CD4-positive, alpha-beta T cell treated with Interleukin-10 for 1 hour (primary cell): Measurements from ENCODE around the gene KRT84.
A peak's percentile ranks its signal among the peaks of the same experiment; 100 is the strongest.

Source experiments
- DNase-seq: peaks from one replicate; pipeline ENCODE4 v3.0.0-alpha.2; 2020

The KRT84 gene

DNA sequence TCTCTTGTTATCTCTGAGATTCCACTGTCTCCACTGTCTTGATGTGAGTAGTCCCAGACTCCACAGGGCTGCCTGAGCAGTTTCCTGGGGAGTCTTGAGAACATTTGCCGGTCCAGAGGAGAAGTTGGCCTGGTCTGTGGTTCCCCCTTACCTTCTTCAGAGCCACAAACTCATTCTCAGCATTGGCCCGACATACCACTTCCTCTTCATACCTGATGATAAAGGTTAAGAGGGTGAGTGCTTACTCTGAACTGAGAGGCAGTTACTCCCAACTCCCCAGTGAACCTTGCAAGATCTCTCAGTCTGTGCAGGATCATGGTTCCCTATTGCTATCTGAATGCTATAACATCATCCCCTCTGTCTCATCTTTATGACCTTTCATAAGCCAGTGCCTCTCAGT is 2.6 kb downstream of the KRT84 start:
- no peak for DNase-seq

DNA sequence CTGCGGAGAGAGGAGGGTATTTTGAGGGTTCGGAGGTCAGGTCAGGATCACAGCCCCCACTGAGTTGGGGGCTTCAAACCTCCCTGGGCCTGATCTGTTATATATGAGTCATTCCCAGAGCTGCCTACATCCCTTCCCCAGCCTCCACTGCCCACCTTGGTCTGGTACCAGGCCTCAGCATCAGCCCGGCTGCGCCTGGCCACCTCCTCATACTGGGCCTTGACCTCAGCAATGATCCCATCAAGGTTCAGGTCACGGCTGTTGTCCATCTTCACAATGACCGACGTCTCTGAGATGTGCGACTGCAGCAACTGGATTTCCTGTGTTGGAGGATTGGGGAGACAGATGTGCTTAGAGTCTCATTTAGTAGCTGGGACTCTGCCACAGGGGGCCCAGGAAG is 4.2 kb downstream of the KRT84 start:
- no peak for DNase-seq

GRCh38 chr12:52380271-52380694 is 5.2 kb downstream of the KRT84 start:
- DNase-seq: no peak

DNA sequence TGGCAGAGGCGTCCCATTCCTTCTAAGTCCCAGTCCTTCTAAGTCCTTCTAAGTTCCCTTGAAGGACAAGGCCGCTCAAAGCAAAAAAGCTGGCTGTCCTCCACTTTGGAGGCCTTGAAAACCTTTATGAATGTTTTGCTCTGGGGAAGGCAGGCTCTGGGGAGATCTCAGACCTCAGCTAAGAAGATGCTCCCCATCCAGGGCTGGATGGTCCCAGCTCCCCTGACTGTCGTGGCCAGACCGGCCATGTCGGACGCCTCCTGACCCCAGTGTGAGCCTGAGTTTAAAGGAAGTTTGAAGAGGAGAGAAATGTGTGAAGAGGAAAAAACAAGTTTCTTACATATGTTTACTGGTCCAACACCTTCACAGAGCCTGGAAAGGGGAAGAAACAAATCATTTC is 5.9 kb downstream of the KRT84 start:
- no peak for DNase-seq

- no peak for DNase-seq
Measured at GRCh38 chr12:52378091-52378490, 7.4 kb downstream of the KRT84 start.

- no peak for DNase-seq
Measured at GRCh38 chr12:52377266-52377665, 8.2 kb downstream of the KRT84 start.

GRCh38 chr12:52372216-52373154 is 13.0 kb downstream of the KRT84 start:
- DNase-seq: peak; percentile 50

- no peak for DNase-seq
Measured at GRCh38 chr12:52371716-52372115, 13.7 kb downstream of the KRT84 start.

DNA sequence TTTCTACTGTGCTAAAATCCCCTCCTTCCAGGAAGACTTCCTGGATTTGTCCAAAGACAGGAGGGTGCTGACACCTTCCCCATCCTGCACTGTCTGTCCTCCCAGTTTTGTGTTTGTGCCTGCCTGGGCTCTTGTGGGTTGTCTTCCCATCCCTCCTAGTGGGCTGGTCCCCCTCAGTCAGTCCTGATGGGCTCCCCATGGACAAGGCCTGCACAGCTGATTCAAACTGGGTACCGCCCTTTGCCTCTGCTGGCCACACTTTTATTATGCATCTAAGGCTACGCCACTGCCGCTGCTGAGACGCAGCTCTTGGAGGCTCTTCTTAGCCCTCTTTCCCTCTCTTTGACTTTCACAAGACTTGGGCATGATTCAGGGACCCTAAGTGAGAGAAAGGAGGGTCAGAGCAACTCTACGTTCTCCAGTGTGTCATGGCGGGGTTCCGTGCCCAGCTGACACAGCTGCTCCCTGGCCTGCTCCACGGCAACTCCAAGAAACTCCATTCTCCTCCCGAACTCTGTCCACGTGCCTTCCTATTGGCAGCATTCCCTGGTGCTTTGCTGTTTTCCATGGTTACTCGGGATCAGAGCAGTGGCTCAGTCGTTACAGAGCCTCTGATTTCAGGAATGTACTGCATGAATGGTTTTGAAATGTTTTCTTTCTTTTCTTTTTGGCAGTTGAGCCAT is 14.4 kb downstream of the KRT84 start:
- DNase-seq: no peak

DNA sequence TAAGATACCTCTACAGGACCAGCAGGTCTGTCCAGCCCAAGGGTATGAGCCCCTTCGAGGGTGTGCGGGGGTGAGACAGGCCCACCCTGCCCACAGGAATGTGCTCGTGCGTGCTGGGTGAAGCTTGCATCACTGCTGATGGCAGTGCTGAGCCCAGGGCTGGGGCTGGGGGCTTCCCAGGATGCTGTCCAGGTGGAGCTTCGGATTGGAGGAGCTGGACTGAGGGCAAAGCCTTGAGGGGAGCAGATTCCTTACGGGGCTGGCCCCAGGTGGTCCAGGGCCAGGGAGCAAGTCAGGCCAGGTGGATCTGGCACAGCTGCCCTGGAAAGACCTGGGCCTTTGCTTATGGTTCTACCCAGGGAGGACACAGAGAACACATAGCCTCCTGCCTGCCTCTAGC is 15.6 kb downstream of the KRT84 start:
- no peak for DNase-seq

- no peak for DNase-seq
Measured at GRCh38 chr12:52369211-52369610, 16.2 kb downstream of the KRT84 start.

DNA sequence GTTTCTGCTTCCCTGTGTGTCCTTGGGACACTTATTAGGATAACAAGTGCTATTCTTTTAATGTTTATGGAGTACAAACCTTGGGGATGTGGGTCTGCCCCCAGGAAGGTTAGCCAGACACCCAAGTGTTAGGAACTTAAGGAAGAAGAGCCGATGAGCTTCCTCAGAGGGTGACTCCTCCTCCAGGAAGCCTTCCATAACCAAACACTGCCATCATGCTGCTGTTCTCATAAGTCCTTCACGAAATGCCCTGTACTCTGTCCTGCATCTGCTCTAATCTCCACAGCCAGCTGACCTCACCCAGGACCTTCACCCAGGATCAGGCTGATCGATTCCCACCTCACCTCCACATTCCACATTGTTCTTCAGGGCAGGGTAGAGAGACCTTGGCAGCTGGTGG is 16.9 kb downstream of the KRT84 start:
- DNase-seq: no peak

DNA sequence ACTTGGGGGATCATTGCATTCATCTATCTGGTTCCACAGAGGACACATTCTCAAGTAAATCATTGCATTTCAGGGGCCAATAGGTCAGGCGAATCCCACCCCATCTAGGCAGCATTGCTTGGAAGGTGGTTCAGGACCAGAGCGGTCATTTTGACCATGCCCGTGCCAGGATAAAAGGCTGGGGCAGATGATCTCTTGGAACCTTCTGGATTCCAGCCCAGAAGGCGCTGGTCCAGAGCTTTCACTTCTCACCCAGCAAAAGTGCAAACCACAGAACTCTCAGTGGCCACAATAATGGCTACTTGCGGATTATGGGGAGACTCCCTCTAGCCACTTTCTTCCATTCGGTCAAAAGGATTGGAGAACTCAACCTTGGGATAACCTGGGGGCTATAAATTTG is 17.6 kb downstream of the KRT84 start:
- DNase-seq: no peak

DNA sequence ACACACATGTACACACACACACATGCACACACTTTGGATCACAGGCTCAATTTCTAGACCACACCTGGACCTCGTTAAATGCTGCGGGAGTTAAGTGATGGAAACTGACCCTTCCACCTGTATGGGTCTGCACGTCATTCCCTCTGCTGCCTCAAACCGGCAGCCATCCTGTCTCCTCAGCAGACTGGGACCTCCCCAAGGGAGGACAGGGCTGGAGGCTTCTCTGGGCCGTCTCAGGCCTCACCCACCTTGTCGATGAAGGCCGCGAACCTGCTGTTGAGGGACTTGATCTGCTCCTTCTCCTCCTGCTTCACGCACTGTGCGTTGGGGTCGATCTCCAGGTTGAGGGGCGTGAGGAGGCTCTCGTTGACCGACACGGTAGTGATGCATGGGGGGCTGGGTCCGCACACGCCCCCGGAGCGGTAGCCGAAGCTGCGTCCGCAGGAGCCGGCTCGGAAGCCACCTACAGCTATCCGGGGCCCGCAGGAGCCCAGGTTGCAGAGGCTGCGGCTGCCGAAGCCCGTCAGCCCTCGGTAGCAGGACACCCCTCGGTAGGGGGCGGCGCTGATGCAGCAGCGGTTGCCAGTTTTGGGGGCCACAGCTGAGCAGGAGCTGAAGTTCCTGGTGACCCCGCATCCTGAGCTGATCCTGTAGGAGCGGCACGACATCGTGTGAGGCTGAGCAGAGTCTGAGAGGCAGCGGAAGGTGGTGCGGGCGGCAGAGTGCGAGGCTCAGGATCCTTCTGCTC is 18.5 kb downstream of the KRT84 start, which contains the start of gene KRT85:
KRT85 (minus strand) TSS at position 744 of the 748 bp plus-strand sequence; CDS start at position 668, 76 bp downstream.
- no peak for DNase-seq

GRCh38 chr12:52364901-52365489 is 20.5 kb downstream of the KRT84 start:
- no peak for DNase-seq

GRCh38 chr12:52364061-52364460 is 21.4 kb downstream of the KRT84 start:
- DNase-seq: no peak

DNA sequence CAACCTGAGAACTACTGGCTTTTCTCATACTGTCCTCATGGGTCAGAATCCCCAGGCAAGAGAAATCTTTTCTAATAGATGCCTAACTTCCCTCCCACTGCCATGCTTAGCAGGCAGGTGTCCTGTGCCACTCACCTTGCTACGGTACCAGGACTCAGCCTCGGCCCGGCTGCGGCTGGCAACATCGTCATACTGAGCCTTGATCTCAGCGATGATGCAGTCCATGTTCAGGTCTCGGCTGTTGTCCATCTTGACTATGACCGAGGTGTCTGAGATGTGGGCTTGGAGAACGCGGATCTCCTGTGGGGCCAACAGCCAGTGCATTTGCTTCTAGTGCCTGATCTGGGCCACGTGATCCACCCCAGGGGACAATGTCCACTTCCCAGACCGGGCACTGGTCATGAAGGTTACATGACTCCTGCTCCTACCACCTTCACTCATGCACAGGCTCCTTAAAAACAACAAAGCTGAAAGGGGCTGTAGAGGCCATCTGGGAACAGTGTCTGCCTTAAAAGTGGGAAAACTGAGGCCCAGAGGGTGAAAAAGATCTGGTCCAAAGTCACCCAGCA is 22.3 kb downstream of the KRT84 start:
- no peak for DNase-seq

DNA sequence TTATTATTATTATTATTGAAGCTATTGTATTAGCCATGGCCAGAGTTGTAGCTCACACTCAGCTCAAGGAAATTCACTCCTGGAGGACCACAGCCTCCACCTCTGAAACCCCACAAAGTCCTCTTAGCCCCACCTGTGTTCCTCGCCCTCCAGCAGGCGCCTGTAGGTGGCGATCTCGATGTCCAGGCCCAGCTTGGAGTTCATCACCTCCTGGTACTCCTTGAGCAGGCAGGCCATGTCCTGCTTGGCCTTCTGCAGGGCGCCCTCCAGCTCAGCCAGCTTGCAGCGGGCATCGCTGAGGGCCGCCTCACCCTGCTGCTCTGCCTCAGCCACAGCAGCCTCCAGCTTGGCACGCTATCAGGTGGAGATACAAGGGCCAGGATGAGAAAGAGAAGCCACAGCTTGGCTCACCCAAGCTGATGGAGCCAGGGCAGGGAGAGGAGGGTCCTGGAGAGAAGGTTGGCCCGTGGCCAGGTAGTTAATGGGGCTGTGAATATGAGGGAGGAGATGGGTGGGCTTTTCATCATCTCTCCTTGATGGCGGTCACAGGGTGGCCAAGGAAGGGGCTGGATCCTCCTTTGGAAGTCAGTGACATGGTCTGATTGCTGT is 23.2 kb downstream of the KRT84 start:
- no peak for DNase-seq

DNA sequence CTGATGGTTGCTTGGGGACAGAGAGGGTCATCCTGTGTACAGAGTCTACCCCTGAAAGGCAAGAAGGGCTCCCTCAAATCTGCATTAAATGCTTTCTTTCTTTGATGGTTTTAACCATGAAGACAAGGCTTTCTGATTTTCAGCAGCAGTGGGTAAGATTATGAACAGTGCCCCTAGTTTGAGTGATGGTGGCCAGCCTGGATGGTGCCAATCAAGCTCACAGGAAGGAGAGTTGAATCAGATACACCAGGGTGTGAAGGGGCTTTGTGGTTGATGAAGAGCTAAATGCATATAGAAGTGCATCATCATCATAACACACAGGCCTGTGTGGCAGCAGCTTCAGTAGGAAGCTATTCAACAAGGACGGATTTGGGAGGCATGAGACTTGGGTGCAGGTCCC is 23.9 kb downstream of the KRT84 start:
- DNase-seq: peak; percentile 6

DNA sequence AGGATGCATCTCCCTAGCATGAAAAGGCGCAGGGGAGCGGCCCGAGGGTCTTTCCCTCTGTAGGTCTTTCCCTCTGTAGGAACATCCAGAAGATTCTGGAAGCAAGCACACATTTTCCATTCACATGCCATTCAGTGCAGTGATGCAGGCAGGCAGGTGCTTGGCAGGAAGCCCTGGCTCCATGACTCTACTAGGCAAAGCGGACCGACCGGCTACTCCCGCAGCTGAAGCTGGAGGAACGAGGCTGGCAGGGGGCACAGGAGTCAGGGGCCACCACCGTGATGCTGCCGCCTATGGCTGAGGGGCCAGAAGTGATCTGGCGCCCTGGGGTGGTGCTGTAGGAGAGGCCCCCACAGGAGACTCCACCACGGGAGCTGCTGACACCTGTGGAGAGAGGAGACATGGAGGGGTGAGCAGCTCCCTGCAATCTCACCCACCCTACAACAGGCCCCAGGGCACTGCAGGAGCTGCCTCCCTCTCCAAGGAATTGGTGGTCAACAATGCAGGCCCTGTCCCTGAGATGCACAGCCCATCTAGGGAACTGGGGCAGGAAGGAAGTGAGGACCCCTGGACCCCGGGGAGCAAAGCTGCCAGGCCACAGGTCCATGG is 24.7 kb downstream of the KRT84 start:
- no peak for DNase-seq

GRCh38 chr12:52360106-52360662 is 25.3 kb downstream of the KRT84 start:
- no peak for DNase-seq
